HG02852 (cell line): ENCODE measurements around the gene CA5A.
"Not testable (repeated sequence)": the region's sequence is repeated elsewhere in the genome, so short reads cannot be mapped to it uniquely, and the experiment has no call there.

Experiments
- ATAC-seq: cut with Tn5 transposase; IDR thresholded peaks from one replicate; pipeline ENCODE4 v1.9.1; 2021; ENCODE audit warnings: mild to moderate bottlenecking, moderate library complexity; ENCODE audit not compliant: unreplicated experiment

Gene CA5A

DNA sequence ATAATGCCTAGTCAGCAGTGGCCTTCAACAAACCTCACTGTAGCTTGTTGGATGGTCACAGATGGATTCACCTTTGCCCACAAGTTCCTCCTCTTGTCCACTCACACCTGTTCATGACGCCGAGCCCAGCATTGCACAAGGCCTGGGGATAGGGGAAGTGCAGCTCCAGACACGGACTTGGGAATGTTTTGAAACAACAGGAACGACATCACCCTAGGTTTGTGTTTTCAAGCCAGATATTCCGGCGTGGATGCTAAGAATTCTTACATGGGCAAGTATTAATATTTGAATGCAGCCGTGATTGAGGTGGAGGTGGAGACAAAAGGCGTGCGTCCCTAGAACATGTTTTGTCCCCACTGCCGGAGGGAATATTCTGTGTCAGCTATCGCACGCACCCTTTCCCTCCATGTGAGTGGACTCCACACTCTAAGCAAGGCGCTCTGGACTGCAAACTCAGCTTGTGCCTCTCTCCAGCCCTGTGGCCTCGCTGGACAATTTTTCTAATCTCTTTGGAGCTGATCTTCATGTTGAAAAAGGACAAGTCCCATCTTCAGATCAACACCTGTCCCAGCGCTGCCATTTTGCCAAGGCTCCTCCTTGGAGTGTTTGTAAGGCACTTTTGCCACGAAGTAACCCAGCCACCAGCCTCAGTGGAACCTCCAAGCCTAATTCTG, 12.9 kb upstream of the CA5A start:
- ATAC-seq: no peak

GRCh38 chr16:87948735-87949070, 12.4 kb upstream of the CA5A start:
- no peak for ATAC-seq

DNA sequence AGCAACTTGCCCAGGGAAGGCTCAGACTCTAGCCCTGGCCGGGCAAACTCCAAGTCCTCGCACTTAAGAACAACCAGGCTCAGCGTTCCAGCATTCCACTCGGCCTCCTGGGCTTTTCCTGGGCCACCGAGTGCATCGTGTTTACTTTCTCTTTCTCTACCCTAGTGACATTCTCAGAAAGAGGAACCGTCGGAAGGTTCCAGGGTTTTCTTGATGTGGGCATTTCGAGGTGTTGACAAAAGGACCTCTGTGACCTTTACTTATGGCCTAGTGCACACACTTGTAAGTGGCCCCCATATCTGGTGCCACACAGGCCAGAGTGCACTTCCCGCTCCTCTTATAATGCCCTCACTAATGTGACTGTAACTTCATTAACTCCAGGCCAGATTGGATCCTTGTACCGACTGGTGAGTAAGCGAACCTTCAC, 11.8 kb upstream of the CA5A start:
- no peak for ATAC-seq

GRCh38 chr16:87947356-87948118, 11.2 kb upstream of the CA5A start:
- no peak for ATAC-seq

- no peak for ATAC-seq
These were observed 10.4 kb upstream of the CA5A start for GRCh38 chr16:87946596-87947347.

- no peak for ATAC-seq
These were observed 9.2 kb upstream of the CA5A start for GRCh38 chr16:87945351-87946042.

- no peak for ATAC-seq
These were observed 6.4 kb upstream of the CA5A start for GRCh38 chr16:87942680-87943079.

GRCh38 chr16:87939562-87940423, 3.5 kb upstream of the CA5A start:
- no peak for ATAC-seq

GRCh38 chr16:87938412-87938949, 2.2 kb upstream of the CA5A start:
- ATAC-seq: no peak

GRCh38 chr16:87937231-87937542, 858 bp upstream of the CA5A start:
- ATAC-seq: not testable (repeated sequence)

DNA sequence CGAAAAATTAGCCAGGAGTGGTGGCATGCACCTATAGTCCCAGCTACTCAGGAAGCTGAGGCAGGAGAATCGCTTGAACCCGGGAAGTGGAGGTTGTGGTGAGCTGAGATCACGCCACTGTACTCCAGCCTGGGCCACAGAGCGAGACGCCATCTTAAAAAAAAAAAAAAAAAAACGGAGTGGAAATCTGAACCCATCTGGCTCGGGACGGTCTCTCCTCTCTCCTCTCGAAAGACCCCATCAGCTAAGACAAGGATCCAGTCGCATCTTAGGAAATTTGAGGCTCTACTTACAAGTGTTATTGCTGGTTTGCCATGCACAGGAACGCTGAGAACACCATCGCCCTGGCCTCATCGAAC, 334 bp downstream of the CA5A start:
- ATAC-seq: not testable (repeated sequence)

- not testable (repeated sequence) for ATAC-seq
These were observed 1.4 kb downstream of the CA5A start for GRCh38 chr16:87934752-87935425.

DNA sequence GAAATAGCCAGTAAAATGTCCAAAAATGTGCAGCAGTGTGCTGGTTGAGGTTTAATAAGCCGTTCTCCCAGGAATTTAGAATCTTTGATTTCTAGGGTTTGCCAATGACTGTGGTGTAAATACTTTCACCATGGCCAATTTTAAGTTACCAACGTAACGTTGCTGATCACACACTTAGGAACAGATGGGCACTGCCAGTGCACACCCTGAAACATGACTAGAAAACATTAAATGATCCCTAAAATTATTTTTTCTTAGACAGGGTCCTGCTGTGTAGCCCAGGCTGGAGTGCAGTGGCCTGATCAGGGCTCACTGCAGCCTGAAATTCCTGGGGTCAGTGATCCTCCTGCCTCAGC, 3.2 kb downstream of the CA5A start:
- ATAC-seq: no peak

- ATAC-seq: not testable (repeated sequence)
These were observed 3.7 kb downstream of the CA5A start for GRCh38 chr16:87932475-87933139.

DNA sequence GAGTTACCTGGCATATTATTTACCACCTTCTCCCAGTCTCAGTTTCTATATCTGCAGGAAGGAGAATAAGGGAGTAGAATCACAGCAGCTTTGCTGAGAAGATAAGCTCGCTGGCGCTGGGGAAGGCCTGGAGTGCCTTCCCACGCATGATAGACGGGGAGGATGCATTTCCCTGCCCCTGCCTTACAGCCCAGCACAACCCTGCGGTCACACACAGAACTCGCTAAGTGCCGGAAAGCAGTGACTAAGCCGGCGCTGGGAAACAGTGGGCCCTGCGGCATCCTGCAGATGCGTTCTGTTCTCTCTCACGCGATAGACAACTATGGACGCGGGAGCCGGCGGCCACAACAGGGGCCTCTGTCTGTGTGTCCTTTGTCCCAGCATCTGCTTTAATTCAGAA, 4.8 kb downstream of the CA5A start:
- no peak for ATAC-seq

DNA sequence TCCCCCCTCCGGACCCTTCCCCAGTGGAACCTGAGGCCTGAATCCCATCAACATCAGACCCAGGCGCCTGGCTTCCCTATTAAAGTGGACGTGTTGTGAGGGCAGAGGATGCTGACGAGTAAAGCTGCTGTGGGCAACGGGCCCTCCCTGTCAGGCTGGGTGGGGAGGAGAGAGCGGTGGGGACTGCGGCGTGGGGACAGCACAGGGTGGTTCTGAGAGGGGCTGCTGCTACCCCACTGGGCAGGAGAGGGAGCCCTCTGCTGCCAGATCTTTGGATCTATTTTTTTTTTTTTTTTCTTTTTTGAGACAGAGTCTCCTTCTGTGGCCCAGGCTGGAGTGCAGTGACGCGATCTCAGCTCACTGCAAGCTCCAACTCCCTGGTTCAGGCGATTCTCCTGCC, 5.9 kb downstream of the CA5A start:
- ATAC-seq: no peak

GRCh38 chr16:87929986-87930385, 6.3 kb downstream of the CA5A start:
- no peak for ATAC-seq

DNA sequence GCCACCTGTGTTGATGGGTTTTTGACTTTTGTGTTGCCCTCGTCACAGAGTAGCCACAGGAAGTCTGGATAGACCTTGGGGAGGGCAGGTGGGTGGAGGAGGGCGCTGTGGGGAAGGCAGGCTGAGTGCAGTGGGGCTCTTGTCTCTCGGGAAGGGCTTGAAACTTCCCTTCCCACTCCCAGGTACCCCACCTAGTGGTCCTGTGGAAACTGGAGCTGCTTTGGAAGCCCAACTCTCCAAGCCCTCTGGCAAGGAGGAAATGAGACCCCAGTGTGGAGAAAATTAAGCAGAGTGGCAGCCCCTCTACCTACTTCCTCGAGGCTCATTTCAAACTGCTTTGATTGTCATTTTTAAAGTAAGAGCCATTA, 9.2 kb downstream of the CA5A start:
- no peak for ATAC-seq
